Measurements from ENCODE around the gene CXCL8. TPM values are rescaled to one million over a fixed set of nuclear protein-coding genes. Genes with fewer than 3 reads are reported as not detected.

The CXCL8 gene
- total and polyA plus RNA-seq, 2 of the 8 experiments (the other 6 are each of a cell fraction or from before 2014, with no cell fraction given) = not detected

- no peaks in the 10 kb centered on the region for H3K27me3 ChIP-seq (replicated peaks in 1 of 4; ENCODE audit: control insufficient read depth in 3 of 4, extremely low read depth in 1 of 4, insufficient read depth in 3 of 4, low read length in 3 of 4)
- H3K4me1 ChIP-seq (replicated peaks in 1 of 4; ENCODE audit: control insufficient read depth in 3 of 4, insufficient read depth in 4 of 4, low read length in 3 of 4) = no peaks in the 10 kb centered on the region; a peak in 1 of 7 replicates
- no peaks in the 10 kb centered on the region for H4K20me1 ChIP-seq (replicated peaks in 1 of 2; ENCODE audit: control insufficient read depth in 1 of 2, insufficient read depth in 2 of 2, low read length in 2 of 2)
- H3K9ac ChIP-seq (replicated peaks in 1 of 4; ENCODE audit: extremely low read depth in 1 of 4, low read depth in 3 of 4, low read length in 3 of 4) = no peak overlapping the region
- H2BK5ac ChIP-seq (ENCODE audit: low read depth, low read length) = no peak overlapping the region
- DNase-seq (ENCODE audit: low read depth in 1 of 2, low spot score in 2 of 2) (no peak), FAIRE-seq (no peak)
- no peaks in the 10 kb centered on the region for H3K79me1 ChIP-seq (ENCODE audit: low read depth, low read length)
- no peaks in the 10 kb centered on the region for H3K23me2 ChIP-seq (ENCODE audit: low read depth, low read length)
- no peaks in the 10 kb centered on the region for H3K79me2 ChIP-seq (ENCODE audit: control insufficient read depth in 1 of 2, insufficient read depth in 2 of 2, low read length in 2 of 2)
- H3K4me3 ChIP-seq (ENCODE audit: extremely low read depth in 1 of 4, insufficient read depth in 2 of 4, low read depth in 3 of 4, low read length in 4 of 4) = no peak overlapping the region
- no peak overlapping the region for H3K27ac ChIP-seq (ENCODE audit: low read depth, low read length)
- H3K23ac ChIP-seq (ENCODE audit: insufficient read length) = no peak overlapping the region
- no peaks in the 10 kb centered on the region for H3K36me3 ChIP-seq (ENCODE audit: control insufficient read depth in 2 of 4, insufficient read depth in 4 of 4, low read length in 3 of 4)
- H4K5ac ChIP-seq (ENCODE audit: insufficient read length, low read depth, low read length) = no peak overlapping the region
- no peak overlapping the region for H4K8ac ChIP-seq (ENCODE audit: extremely low read depth, insufficient read depth, low read length)
- no peak for TF ChIP-seq HDAC2 (IDR thresholded peaks at IDR 0.05; ENCODE audit: borderline replicate concordance in 1 of 2, low read depth in 2 of 2, low read length in 2 of 2)
- no peak for TF ChIP-seq TBP (IDR thresholded peaks at IDR 0.05; ENCODE audit: low read depth, low read length)
- TF ChIP-seq POLR2A (IDR thresholded peaks at IDR 0.05; ENCODE audit: control extremely low read depth in 1 of 2, low read depth in 2 of 2, low read length in 2 of 2) = no peak
- no peak for TF ChIP-seq YY1 (IDR thresholded peaks at IDR 0.05; ENCODE audit: low read depth, low read length)
- TF ChIP-seq CHD2 (IDR thresholded peaks at IDR 0.05; ENCODE audit: low read length) = no peak
- no peak for TF ChIP-seq KDM5A (IDR thresholded peaks at IDR 0.05; ENCODE audit: low read length)
- TF ChIP-seq SP1 (IDR thresholded peaks at IDR 0.05; ENCODE audit: low read depth, low read length) = no peak
- no peak overlapping the region for H2AFZ ChIP-seq (ENCODE audit: low read length)
- no peak overlapping the region for H3K4me2 ChIP-seq (ENCODE audit: insufficient read depth in 1 of 2, low read depth in 2 of 2, low read length in 2 of 2)
- no peak overlapping the region for H3K56ac ChIP-seq (replicated peaks; ENCODE audit: insufficient read length, low read depth, low read length)
- POLR2A ChIA-PET (ENCODE audit: partially characterized antibody) = no interaction called here
- no peak overlapping the region for H2BK120ac ChIP-seq (replicated peaks; ENCODE audit: low read depth, low read length)
- no peak overlapping the region for H3K4ac ChIP-seq (replicated peaks; ENCODE audit: insufficient read length, low read depth, low read length)
- H2BK20ac ChIP-seq (ENCODE audit: low read length) = no peak overlapping the region
- no peaks in the 10 kb centered on the region for H3K9me3 ChIP-seq (ENCODE audit: insufficient read depth in 2 of 2, low read depth in 1 of 2, low read length in 1 of 2)
- 95% methylated on average over 1 of the region's 1 CpG; no CpG with 5 or more reads in 1 of the 2 experiments for WGBS, 2 experiments (ENCODE audit: extremely low coverage in 1 of 2, insufficient coverage in 1 of 2, insufficient read length in 1 of 2, insufficient replicate concordance in 2 of 2, low coverage in 1 of 2, low lambda C conversion rate in 2 of 2, missing lambda C conversion rate in 1 of 2)
- no peak overlapping the region for H3K14ac ChIP-seq (ENCODE audit: insufficient read length)
- H2AK5ac ChIP-seq (ENCODE audit: low read depth, low read length) = no peak overlapping the region
- H2BK15ac ChIP-seq (ENCODE audit: low read length) = no peak overlapping the region
- no peak overlapping the region for H2BK12ac ChIP-seq (ENCODE audit: low read depth, low read length)
- CTCF ChIA-PET (ENCODE audit: partially characterized antibody) = interaction anchor here (0.6 kb wide), 1 partner anchor 51 kb away, joined by 3 read pairs; no protein-coding TSS in a partner anchor
- H4K91ac ChIP-seq (replicated peaks; ENCODE audit: insufficient read length, low read length) = no peak overlapping the region
- H3K18ac ChIP-seq (ENCODE audit: extremely low read depth, low read length) = no peak overlapping the region
These were observed 32.0 kb downstream of the CXCL8 start for GRCh38 chr4:73772363-73772762.

All from H1 (cell line).